GM18502 (cell line): ENCODE data around the gene CEP43.

ENCODE experiments used
- ATAC-seq: cut with Tn5 transposase; IDR thresholded peaks from one replicate; pipeline ENCODE4 v1.9.1; 2021; ENCODE audit warnings: mild to moderate bottlenecking; ENCODE audit not compliant: unreplicated experiment, poor library complexity

The CEP43 gene, protein sequence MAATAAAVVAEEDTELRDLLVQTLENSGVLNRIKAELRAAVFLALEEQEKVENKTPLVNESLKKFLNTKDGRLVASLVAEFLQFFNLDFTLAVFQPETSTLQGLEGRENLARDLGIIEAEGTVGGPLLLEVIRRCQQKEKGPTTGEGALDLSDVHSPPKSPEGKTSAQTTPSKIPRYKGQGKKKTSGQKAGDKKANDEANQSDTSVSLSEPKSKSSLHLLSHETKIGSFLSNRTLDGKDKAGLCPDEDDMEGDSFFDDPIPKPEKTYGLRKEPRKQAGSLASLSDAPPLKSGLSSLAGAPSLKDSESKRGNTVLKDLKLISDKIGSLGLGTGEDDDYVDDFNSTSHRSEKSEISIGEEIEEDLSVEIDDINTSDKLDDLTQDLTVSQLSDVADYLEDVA

DNA sequence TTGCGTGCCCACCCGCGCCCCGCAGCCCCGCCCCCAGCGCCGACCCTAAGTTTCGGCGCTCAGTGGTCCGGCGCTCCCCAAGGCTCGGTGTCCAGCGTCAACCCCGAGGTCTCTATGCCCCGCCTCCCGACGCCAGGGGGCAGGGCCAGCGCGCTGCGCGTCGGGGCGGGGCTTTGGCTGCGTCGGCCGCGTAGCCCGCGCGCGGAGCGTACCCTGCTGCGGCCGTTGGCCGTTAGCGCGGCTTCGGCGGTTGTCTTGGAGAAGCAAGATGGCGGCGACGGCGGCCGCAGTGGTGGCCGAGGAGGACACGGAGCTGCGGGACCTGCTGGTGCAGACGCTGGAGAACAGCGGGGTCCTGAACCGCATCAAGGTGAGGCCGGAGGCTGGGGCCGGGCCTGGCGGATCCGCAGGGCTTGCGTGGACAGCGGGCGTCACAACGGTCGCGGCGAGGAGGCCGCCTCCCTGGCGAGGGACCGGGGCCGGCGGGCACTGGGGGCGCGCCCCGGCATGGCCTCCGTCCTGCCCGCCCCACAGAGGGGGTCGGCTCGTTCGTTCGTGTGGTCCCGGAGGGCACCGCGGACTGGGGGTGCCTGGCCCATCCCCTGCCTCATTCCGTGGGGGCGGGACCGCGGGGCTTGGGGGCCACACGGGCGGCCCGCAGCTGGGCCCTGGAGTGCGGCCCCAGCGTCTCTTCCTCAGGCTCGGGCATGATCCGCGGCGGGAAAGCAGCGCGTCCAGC, at the start of gene CEP43:
TSS of gene CEP43 (plus strand) at position 253 of the 739 bp plus-strand sequence. CDS start at position 269, 16 bp downstream.
- ATAC-seq: peak; percentile 90

DNA sequence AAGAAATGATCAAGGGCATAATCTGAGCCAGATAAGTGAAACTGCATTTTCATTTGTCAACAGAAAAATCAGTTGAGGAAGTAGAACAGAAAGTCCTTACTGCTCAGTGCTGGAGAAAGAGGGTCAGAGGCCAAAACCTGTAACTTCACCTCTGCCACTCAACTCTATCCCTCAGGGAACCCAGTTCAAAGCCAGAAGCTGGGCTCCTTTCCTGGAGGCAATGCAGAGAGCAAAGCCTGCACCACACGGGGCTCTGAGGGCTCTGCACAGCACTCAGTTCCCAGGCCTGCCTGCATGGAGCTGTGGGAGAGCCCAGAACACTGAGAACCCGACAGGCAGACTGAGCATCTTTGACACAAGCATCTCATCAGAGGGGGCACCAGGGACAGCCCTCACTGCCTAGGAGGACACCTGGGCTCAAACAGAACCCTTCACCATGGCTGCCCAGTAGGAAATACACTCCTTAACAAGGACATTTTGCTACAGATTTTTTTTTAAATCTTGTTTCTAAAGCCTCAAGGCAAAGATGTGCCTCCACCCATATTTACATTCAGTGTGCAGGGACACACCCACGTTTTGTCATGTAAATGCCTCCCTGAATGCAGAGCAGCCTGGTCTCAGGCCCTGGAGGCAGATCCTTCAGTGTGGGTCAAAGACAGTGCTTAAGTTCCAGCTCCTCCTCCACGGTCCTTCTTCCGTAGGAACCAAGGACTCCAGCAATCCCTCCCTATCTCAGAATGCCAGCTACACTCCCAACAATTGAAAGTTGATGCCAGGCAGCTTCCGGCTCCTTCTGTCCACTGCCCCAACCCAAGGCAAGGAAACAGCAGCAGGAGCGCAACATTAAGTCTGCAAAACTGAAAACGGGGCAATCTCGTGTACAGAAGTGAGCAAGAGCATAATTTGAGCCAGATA, 49.4 kb upstream of the CEP43 start:
- no peak for ATAC-seq

DNA sequence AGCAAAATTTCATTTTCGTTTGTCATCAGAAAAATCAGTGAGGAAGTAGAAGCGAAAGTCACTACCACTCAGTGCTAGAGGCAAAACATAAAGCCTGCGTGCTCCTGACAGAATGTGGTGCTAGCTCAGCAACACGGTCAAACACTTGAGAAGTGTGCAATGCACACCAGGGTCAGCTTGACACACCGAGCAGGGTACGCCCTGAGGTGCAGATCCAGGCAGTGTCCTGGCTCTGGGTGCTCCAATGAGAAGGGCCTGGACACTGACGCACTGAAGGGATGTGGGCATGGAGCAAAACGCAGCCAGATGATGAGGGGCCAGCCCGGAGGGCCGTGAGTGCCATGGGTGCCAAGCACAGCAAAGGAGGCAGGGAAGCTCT, 48.8 kb upstream of the CEP43 start:
- peak; percentile 45 for ATAC-seq

DNA sequence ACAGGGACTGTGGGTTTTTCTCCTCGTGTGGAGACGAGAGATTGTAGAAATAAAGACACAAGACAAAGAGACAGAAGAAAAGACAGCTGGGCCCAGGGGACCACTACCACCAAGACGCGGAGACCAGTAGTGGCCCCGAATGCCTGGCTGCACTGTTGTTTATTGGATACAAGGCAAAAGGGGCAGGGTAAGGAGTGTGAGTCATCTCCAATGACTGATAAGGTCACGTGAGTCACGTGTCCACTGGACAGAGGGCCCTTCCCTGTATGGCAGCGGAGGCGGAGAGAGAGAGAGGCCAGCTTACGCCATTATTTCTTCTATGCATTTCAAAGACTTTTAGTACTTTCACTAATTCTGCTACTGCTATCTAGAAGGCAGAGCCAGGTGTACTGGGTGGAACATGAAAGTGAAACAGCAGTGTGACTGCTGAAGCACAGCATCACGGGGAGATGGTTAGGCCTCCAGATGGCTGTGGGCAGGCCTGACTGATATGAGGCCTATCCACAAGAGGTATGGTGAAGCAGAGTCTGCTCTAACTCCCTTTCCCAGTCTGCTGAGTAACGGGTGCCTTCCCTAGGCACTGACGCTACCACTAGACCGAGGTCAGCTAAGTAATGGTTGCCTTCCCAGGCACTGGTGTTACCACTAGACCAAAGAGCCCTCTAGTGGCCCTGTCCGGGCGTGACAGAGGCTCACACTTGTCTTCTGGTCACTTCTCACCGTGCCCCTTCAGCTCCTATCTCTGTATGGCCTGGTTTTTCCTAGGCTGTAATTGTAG, 48.1 kb upstream of the CEP43 start:
- ATAC-seq: peak; percentile 88

DNA sequence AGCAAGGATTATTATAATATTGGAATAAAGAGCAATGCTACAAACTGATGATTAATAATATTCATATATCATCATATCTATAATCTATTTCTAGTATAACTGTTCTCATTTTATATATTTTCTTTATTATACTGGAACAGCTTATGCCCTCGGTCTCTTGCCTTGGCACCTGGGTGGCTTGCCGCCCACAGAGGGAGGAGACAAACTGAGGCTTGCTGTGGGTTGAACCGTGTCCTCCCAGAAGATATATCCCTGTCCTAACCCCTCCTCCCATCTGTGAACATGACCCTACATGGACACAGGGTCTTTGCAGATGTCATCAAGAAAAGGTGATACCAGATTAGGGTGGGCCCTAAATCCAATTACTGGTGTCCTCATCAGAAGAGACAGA, 47.5 kb upstream of the CEP43 start:
- no peak for ATAC-seq

DNA sequence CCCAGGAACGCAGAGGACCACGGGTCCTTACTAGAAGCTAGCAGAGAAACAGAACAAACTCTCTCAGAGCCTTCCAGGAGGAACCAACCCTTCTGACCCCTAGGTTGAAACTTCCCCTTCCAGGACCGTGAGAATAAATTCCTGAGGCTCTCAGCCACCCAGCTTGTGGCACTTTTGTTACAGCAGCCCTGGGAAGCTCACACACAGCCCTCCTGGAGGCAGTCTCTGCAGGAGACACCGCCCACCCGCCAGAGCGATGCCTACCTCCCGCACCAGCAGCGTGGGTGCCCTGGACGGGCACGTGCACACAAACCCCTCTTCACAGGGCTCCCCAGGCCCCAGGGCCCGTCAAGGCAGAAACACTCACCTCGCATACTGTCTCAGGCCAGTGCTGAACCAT, 47.1 kb upstream of the CEP43 start:
- no peak for ATAC-seq

DNA sequence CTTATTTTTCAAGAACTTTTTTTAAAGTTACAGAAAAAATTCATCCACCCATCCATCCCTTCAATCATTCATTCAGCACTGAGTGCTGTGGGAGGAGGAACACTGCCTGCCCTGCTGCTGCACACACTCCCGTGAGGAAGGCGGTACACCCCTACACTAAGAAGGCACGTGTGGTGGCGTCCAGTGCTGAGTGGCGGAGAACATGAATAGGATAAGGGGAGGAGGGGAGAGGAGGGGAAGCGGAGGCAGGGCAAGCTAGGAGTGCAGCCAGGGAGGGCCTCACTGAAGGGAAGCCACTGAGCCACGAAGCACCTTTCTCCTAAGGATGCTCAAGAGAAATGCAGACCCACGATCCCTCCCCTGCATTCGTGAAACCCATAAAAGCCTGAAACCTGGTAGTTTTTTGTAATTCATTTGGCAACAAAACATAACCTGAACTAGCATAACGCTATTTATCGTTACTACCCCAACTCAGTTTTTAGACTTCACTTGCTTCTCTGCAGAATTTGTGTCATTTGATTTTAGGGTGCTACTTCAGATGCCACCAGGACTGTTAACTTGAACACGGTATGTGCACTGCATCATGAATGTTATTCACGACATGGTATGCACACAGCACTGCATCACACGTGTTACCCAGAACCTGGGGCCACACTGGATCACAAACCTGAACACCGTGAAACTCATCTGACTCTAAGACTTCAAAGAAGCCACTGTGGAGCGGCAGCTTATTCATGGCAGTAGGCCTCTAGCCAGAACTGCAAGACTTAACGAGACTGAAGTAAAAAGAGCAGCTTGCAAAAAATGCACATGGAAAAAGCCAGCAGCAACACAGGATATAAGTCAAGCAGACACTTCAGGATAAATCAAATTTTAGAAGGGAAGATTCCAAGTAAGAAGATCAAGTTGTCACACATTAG, 46.4 kb upstream of the CEP43 start:
- no peak for ATAC-seq

DNA sequence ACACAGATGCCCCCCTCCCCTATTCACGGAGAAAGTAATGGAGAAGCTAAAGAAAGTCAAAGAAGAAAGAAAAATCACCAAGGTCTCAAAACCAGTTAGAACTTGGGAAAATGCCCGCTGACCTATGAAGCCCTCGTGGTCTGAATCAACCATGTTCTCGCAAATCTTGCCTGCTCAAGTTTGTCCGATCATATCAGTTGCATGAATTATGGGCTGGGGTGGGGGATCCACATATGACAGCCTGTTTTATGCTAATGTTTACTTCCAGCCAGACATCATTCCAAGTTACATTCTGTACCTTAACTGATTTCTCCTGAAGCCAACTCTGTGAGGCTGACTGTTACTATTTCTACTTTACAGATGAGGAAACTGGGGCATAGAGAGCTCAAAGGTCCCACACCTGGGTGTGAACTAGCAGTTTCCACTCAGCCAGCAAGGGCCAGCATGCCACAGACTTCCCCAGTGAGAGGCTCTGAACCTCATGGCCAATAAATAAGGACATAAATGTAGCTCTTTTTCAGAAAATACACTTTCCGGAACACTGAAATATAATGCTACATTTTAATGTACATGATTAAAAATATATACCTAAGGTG, 45.0 kb upstream of the CEP43 start:
- no peak for ATAC-seq

DNA sequence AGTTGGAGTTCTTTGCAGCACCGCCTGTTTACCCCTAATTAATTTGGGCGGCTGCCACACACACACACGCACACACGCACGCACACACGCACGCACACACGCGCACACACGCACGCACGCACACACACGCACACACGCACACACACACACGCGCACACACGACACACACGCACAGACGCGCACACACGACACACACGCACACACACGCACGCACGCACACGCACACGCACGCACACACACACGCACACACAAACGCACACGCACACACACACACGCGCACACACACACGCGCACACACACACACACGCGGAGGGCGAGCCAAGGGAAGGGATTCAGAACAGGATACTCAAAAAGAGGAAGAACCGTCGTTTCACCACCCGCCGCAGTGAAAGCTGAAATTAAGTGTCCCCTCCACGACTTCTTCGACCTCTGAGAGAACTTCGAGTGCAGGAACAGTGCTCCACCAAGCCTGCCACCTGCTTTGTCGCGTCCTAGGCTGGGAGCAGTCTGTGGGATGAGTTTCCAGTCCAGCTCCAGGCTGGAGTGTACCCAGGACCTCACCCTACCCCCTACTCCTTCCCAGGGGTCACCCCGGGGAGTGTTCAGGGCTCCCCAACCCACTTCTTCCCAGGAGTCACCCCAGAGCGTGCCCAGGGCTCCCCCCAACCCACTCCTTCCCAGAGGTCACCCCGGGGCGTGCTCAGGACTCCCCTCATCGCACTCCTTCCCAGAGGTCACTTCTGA, 43.9 kb upstream of the CEP43 start:
- no peak for ATAC-seq

DNA sequence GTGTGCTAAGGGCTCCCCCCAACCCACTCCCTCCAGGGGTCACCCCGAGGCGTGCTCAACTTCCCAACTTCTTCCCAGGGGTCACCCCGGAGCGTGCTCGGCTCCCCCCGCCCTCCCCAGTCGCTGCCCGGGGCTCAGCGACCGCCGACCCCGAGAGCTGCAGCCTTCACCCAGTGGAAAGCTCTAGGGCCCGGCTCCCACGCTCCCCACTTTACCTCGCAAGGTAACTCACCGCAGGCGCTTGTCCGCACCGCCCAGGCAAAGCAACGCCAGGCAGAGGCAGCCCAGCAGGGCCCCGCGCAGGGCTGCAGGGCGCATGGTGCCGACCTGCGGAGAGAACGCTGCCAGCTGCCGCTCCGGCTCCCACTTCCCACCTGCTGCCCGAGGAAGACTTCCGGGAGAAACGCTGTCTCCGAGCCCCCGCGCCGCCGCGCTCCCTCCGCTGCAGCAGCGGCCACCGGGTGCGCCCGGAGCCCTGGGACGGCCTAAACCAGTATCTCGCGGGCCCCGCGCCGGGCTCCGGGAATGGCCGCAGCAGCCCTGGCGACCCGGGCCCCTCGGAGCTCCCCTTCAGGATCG, 43.2 kb upstream of the CEP43 start:
- ATAC-seq: peak; percentile 4

DNA sequence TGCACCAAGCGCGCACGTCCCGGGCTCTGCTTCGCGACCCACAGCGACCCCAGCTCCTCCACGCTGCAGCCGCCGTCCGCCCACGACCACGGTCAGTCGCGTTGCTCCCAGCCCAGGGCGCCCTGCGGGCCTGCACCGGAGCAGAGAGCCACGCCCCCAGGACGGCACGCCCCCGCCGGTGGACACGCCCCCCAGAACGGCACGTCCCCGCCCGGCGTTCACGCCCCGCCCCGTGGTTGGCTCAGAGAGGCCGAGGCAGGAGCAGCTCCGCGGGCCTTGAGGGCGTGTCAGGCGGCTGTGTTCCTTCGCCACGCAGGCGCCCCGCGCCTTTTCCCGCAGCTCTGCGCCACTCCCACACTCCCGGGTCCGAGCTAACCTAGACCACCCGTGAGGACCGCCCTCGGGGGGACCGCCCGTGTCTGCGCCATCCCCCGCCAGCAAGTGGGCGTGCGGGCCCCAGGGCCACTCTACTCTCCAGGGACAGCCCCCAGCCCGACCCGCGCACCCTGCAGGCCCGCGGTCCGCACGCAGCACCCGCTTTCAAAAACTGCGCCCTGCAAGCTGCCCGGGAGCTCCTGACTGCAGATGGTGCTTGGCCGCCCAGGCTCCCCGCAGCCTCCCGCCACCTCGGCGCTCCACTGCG, 42.6 kb upstream of the CEP43 start, which contains the start of gene RNASET2:
TSS of gene RNASET2 (minus strand) at position 107 of the 643 bp plus-strand sequence. CDS start 368 bp downstream, outside the sequence.
- ATAC-seq: peak; percentile 68

DNA sequence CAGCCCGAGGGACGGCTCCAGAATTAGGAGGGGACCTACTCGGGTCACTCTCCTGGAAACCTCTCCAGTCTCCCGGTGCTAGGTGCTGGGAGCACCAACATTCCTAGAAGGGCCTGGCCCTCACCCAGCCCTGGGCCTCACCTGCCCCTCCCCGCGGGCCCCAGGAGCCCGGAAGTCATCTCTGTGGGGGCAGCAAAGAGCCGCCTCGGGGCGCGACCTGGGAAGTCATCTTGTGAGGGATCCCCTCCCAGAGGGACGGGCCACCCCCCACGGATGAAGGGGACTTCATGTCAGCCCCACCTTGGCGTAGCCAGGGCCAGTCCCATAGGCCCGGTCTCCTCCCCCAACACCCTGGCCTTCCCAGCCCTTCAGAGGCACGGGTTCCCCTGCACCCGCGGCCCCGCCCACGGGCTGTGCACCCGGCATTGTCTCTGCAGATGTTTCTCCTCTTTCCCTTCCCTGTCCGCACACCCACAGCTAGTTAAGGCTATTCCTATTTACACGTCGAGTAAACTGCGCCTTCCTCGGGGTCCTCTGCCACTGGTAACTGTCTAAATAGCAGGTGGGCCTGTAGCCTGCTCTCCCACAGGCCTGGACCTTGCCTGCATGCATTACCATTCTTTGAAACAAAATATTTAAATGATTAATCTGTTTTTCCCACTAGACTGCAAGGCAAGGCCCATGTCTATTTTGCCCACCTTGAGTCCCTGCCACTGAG, 42.0 kb upstream of the CEP43 start:
- ATAC-seq: peak; percentile 47

DNA sequence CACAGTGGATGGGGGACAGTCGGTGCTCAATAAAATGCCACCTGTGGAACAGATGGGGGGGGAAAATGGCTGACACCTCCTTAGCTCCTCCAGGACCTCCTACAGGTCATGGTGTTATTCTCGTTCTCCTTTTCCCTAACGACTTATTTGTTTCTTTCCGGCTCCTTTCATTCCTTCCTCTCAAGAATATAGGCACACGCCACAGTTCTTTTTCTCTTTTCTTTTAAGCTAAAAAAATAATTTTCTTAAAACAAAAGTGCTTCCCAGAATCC, 41.5 kb upstream of the CEP43 start:
- no peak for ATAC-seq

DNA sequence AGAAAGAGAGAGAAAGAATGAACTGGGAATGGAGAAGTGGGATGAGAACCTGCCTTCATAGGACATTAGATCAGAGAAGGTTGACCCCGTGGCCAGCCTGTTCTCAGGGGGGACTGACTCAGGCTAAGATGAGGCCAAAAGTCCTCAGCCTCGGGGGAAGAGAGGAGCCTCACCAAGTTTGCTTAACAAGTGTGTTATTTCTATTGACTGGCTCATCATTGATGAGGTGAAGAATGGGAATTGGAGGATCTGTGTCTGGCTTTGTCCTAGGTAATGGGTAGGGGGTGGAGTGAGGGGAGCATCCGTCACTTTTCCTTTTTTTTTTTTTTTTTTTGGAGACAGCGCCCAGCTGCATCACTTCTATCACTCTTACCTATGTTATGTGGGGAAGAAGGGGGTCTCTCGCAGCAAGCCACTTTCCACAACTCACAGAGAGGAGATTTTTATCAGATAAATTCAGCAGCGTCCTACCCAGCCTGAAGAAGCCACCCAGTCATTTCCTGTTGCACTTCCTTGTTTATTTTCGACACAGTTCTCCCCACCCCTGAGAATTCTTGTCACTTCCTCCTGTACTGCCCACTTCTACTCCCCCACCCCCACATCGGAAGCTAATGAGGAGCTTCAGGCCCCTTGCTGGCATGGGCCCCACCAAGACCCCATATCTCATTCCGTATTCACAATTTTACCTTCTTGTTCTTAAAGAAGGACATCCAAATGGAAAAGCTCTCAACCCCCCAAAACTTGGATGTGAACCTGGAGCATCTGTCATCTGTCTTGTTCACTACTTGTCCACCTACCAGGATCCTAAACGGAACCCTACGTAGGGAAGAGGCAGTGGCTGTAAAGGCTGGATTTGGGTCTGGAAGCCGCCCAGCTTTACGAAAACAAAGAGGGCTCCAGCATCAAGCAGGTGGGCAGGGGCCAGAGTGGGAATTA, 40.0 kb upstream of the CEP43 start:
- ATAC-seq: peak; percentile 25

DNA sequence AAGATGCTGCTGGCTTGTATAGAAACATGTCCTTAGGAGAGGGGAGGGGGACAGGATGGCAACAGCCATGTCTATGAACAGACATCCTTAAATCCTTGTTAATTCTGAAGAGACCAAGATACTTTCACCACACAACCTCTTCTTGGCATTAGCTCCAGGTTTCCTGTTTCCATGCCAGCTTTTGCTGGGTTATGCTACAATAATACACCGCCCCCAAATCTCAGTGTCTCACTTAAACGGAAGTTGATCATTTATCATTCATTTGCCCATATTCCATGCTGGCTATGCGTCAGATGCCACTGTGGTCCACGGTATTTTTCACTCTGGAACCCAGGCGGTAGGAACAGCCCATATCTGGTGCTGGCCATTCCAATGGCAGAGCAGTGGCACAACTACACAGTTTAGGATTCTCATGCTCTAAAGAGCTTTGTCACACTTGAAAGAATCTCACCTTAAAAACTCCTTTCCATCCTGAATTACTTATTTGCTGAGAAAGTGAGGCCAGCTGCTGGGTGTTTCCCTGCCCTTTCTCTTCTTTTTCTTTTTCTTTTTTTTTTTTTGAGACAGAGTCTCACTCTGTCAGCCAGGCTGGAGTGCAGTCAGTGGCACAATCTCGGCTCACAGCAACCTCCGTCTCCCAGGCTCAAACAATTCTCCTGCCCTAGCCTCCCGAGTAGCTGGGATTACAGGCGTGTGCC, 39.1 kb upstream of the CEP43 start:
- ATAC-seq: no peak
